Parathyroid adenoma (tissue), 2 donors: Measurements from ENCODE around the gene CFAP57.

Experiments
- H2AFZ ChIP-seq: fragments of 300-600 bp; sonication (generic); one replicate; pipeline ENCODE4 v1.7.0; 2017; ENCODE audit warnings: antibody characterized with exemption, mild to moderate bottlenecking
- H3K27ac ChIP-seq: fragments of 300-600 bp; sonication (generic); one replicate; pipeline ENCODE4 v1.7.0; 2017
- H3K27me3 ChIP-seq: fragments of 300-600 bp; sonication (generic); one replicate; pipeline ENCODE4 v1.7.0; 2017; ENCODE audit warnings: low read length; ENCODE audit not compliant: control insufficient read depth, insufficient read depth
- H3K36me3 ChIP-seq: fragments of 300-600 bp; sonication (generic); one replicate; pipeline ENCODE4 v1.7.0; 2017; ENCODE audit warnings: low read length; ENCODE audit not compliant: control insufficient read depth, insufficient read depth
- H3K4me1 ChIP-seq: fragments of 300-600 bp; sonication (generic); one replicate; pipeline ENCODE4 v1.7.0; 2017; ENCODE audit warnings: control low read depth
- H3K4me2 ChIP-seq: fragments of 300-600 bp; sonication (generic); one replicate; pipeline ENCODE4 v1.7.0; 2017; ENCODE audit warnings: low read length
- H3K4me3 ChIP-seq: fragments of 300-600 bp; sonication (generic); one replicate; pipeline ENCODE4 v1.7.0; 2017; ENCODE audit warnings: low read depth, low read length
- H3K79me2 ChIP-seq: fragments of 300-600 bp; sonication (generic); one replicate; pipeline ENCODE4 v1.7.0; 2017; ENCODE audit warnings: control low read depth
- H3K9ac ChIP-seq: fragments of 300-600 bp; sonication (generic); one replicate; pipeline ENCODE4 v1.7.0; 2017; ENCODE audit warnings: mild to moderate bottlenecking
- H3K9me3 ChIP-seq: fragments of 300-600 bp; sonication (generic); one replicate; pipeline ENCODE4 v1.7.0; 2017; ENCODE audit warnings: low read length; ENCODE audit not compliant: control insufficient read depth
- TF ChIP-seq, protein P1 (sequence below): fragments of 300-600 bp; sonication (generic); IDR thresholded peaks from one replicate; pipeline ENCODE4 v1.7.0; 2017; ENCODE audit warnings: antibody characterized with exemption, mild to moderate bottlenecking
- donor health status: primary hyperparathyroidism.

The CFAP57 gene

DNA sequence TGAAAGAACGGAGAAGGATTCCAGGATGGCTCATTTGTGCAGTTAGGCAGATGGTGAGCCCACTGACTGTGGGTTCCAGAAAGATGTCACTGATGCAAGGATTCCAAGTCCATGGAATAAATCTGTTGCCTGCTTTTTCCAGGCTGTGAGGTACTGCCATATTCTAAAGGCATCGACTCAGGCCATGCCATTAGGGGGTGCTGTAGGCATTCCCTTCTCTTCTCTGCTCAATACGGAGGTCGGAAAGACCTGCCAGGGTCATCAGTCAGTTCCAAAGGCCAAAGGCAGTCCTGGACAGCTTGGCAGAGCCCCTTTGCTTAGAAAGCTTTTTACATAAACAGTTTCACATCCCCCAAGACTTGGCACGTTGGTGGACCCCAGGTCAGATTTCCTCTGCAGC lies 66.0 kb downstream of the CFAP57 start:
- Histone ChIP-seq H3K27ac (no peak overlapping the region), H3K4me3 (no peak overlapping the region), H3K79me2 (no peaks in the 10 kb centered on the region), H3K27me3 (no peaks in the 10 kb centered on the region), H3K9me3 (no peaks in the 10 kb centered on the region), H3K4me1 (no peaks in the 10 kb centered on the region), H2AFZ (peak overlapping the region; percentile 8), H3K9ac (no peak overlapping the region), H3K4me2 (no peak overlapping the region), H3K36me3 (no peaks in the 10 kb centered on the region)
- TF ChIP-seq, protein P1, sequence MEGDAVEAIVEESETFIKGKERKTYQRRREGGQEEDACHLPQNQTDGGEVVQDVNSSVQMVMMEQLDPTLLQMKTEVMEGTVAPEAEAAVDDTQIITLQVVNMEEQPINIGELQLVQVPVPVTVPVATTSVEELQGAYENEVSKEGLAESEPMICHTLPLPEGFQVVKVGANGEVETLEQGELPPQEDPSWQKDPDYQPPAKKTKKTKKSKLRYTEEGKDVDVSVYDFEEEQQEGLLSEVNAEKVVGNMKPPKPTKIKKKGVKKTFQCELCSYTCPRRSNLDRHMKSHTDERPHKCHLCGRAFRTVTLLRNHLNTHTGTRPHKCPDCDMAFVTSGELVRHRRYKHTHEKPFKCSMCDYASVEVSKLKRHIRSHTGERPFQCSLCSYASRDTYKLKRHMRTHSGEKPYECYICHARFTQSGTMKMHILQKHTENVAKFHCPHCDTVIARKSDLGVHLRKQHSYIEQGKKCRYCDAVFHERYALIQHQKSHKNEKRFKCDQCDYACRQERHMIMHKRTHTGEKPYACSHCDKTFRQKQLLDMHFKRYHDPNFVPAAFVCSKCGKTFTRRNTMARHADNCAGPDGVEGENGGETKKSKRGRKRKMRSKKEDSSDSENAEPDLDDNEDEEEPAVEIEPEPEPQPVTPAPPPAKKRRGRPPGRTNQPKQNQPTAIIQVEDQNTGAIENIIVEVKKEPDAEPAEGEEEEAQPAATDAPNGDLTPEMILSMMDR = peak; percentile 69

DNA sequence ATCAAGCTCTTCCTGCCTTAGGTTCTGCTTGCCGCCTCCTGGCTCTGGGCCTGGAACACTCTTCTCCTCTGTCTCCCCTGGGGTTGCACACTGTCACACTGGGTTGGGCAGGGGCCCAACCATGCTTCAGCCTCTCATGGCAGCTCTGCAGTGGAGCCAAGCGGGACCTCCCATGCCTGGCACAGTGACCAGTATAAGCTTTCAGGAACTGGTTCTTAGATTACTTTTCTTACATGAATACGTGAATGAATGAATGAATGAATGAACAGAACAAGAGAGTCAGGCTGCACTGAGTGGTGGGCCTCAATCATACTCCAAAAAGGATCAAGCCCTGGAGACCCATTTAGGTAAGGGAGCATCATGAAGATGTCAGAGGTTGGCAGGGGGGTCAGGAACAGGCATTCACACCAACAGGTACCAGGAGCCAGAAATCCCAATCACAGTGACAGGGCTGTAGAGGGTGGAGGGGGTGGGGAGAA lies 66.9 kb downstream of the CFAP57 start:
- Histone ChIP-seq H3K4me2 (no peak overlapping the region), H3K9ac (no peak overlapping the region), H3K79me2 (no peaks in the 10 kb centered on the region), H3K4me1 (no peaks in the 10 kb centered on the region), H3K9me3 (no peaks in the 10 kb centered on the region), H2AFZ (no peak overlapping the region), H3K27me3 (no peaks in the 10 kb centered on the region), H3K27ac (no peak overlapping the region), H3K4me3 (no peak overlapping the region), H3K36me3 (no peaks in the 10 kb centered on the region)
- TF ChIP-seq, protein P1 = no peak

DNA sequence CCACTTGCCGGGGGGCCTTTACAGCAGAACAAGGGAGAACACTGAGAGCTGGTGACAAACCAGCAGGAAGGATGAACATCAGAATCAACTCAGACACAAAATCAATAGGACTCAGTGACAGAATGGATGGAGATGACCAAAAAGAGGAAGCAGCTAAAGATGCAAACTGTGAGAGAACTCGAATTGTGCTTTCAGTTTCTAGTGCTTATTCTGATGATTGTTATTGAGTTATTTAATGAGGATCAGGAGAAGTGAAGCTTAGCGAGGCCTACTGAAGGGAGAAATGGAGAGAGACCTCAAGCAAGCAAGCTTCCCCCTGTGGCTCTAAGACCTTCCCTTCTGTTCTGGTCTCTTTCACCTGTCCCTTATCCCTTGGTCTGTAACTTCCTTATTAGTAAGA lies 67.4 kb downstream of the CFAP57 start:
- Histone ChIP-seq H3K9ac (no peak overlapping the region), H2AFZ (no peak overlapping the region), H3K4me1 (no peaks in the 10 kb centered on the region), H3K36me3 (no peaks in the 10 kb centered on the region), H3K4me2 (no peak overlapping the region), H3K27ac (no peak overlapping the region), H3K27me3 (no peaks in the 10 kb centered on the region), H3K4me3 (no peak overlapping the region), H3K9me3 (no peaks in the 10 kb centered on the region), H3K79me2 (no peaks in the 10 kb centered on the region)
- TF ChIP-seq, protein P1 = no peak

DNA sequence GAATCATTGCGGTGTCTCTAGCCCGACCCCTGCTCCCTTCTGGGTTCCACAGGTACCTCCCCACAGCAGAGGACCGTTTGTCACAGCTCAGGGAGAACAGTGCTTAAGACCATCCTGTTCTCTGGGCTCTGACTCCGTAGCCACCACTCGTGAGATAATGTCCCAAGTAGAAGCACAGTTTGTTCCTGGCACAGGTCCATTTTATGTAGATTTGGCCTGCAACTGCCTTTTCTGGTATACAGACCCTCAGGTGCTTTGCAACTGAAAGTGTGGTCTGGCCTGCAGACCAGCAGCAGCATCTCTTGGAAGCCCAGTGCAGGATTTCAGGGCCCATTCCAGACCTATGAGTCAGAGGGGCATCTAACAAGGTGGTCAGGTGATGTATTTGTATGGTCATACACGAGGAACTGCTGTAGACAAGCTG lies 69.3 kb downstream of the CFAP57 start:
- TF ChIP-seq, protein P1 = no peak
- no peaks in the 10 kb centered on the region for H3K9me3 ChIP-seq
- no peak overlapping the region for H3K27ac ChIP-seq
- no peaks in the 10 kb centered on the region for H3K4me1 ChIP-seq
- no peaks in the 10 kb centered on the region for H3K27me3 ChIP-seq
- H3K9ac ChIP-seq = no peak overlapping the region
- no peaks in the 10 kb centered on the region for H3K79me2 ChIP-seq
- H3K4me2 ChIP-seq = no peak overlapping the region
- no peak overlapping the region for H2AFZ ChIP-seq
- H3K36me3 ChIP-seq = no peaks in the 10 kb centered on the region
- no peak overlapping the region for H3K4me3 ChIP-seq

DNA sequence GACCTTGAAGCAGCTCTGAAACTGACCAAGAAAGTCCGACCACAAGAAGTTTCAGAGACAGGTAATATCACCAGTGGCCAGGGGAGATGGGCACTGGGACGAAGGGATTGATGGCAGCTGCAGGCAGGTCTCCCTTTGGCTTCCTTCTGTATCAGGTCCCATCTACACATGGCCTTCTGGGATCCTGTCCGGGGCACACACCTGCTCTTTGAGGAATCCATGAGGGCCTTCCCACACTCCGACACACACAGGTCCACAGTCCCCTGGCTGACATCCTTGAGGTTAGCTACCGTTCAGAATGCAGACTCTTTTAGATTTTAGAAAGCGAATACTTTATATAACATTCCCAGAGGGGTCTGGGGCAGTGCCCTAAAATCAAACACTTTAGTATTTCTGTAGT lies 71.2 kb downstream of the CFAP57 start:
- no peaks in the 10 kb centered on the region for H3K27me3 ChIP-seq
- no peak overlapping the region for H3K4me3 ChIP-seq
- H3K79me2 ChIP-seq = no peaks in the 10 kb centered on the region
- no peaks in the 10 kb centered on the region for H3K9me3 ChIP-seq
- H3K27ac ChIP-seq = no peak overlapping the region
- TF ChIP-seq, protein P1 = no peak
- no peak overlapping the region for H3K9ac ChIP-seq
- no peak overlapping the region for H2AFZ ChIP-seq
- H3K4me1 ChIP-seq = no peaks in the 10 kb centered on the region
- H3K4me2 ChIP-seq = no peak overlapping the region
- no peaks in the 10 kb centered on the region for H3K36me3 ChIP-seq
